Nephron progenitor cell (in vitro differentiated cells): ENCODE results near the gene DRAXIN.

ENCODE experiments used
- DNase-seq: peaks from one replicate; pipeline ENCODE4 v3.0.0; 2021
- H3K27ac Mint-ChIP-seq: 2 replicates; pipeline ENCODE4 v1.8.0; 2021; ENCODE audit warnings: mild to moderate bottlenecking, moderate library complexity, mixed read lengths
- H3K27me3 Mint-ChIP-seq: 2 replicates; pipeline ENCODE4 v1.8.0; 2021; ENCODE audit warnings: mild to moderate bottlenecking, low read depth, mixed read lengths; ENCODE audit not compliant: poor library complexity
- H3K36me3 Mint-ChIP-seq: 2 replicates; pipeline ENCODE4 v1.8.0; 2021; ENCODE audit warnings: low read depth, mixed read lengths
- H3K4me1 Mint-ChIP-seq: 2 replicates; pipeline ENCODE4 v1.8.0; 2021; ENCODE audit warnings: mixed read lengths
- H3K4me3 Mint-ChIP-seq: 2 replicates; pipeline ENCODE4 v1.8.0; 2021; ENCODE audit warnings: mild to moderate bottlenecking, moderate library complexity, mixed read lengths
- H3K9me3 Mint-ChIP-seq: 2 replicates; pipeline ENCODE4 v1.8.0; 2021; ENCODE audit warnings: mild to moderate bottlenecking, moderate library complexity, mixed read lengths
- TF ChIP-seq, protein P1 (sequence below): fragments of 200-600 bp; sonication (generic); IDR thresholded peaks from 2 replicates; pipeline ENCODE4 v1.5.0; 2021; ENCODE audit warnings: antibody characterized with exemption

DRAXIN gene

GRCh38 chr1:11682799-11683198 lies 8.7 kb upstream of the DRAXIN start:
- H3K36me3 Mint-ChIP-seq = peaks cover 5% of the 10 kb centered on the region
- H3K27me3 Mint-ChIP-seq = peaks cover 10% of the 10 kb centered on the region
- TF ChIP-seq, protein P1, sequence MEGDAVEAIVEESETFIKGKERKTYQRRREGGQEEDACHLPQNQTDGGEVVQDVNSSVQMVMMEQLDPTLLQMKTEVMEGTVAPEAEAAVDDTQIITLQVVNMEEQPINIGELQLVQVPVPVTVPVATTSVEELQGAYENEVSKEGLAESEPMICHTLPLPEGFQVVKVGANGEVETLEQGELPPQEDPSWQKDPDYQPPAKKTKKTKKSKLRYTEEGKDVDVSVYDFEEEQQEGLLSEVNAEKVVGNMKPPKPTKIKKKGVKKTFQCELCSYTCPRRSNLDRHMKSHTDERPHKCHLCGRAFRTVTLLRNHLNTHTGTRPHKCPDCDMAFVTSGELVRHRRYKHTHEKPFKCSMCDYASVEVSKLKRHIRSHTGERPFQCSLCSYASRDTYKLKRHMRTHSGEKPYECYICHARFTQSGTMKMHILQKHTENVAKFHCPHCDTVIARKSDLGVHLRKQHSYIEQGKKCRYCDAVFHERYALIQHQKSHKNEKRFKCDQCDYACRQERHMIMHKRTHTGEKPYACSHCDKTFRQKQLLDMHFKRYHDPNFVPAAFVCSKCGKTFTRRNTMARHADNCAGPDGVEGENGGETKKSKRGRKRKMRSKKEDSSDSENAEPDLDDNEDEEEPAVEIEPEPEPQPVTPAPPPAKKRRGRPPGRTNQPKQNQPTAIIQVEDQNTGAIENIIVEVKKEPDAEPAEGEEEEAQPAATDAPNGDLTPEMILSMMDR = no peak
- DNase-seq = no peak
- no peaks in the 10 kb centered on the region for H3K9me3 Mint-ChIP-seq
- H3K4me1 Mint-ChIP-seq = peaks cover 46% of the 10 kb centered on the region
- H3K27ac Mint-ChIP-seq = no peak overlapping the region
- H3K4me3 Mint-ChIP-seq = peak overlapping the region; percentile 32

DNA sequence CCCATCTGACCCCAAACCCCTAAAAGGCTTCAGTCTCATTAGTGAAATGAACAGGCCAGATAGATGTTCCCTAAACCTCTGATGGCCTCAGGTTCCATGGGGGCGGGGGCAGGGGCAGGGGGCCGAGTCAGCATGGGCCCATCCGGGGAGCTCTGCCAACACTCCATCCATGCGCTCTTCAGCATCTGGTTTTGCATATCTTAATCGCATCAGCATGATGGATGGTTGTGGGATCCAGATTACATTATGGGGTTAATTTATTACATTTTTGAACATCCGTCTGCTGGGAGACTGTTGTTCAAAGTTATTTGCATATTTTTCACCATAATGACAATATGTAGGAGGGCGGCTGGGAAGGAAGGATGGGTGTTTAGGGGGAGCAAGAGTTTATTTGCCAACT lies 7.4 kb upstream of the DRAXIN start:
- Mint-ChIP-seq H3K4me3 (no peak overlapping the region), H3K36me3 (no peaks in the 10 kb centered on the region), H3K4me1 (peaks cover 55% of the 10 kb centered on the region), H3K27me3 (peaks cover 13% of the 10 kb centered on the region), H3K27ac (no peak overlapping the region), H3K9me3 (no peaks in the 10 kb centered on the region)
- no peak for DNase-seq
- TF ChIP-seq, protein P1 = no peak

- Mint-ChIP-seq H3K27ac (no peak overlapping the region), H3K27me3 (peaks cover 9% of the 10 kb centered on the region)
Observed at GRCh38 chr1:11685210-11685752, 6.2 kb upstream of the DRAXIN start.

GRCh38 chr1:11688506-11688905 lies 3.0 kb upstream of the DRAXIN start:
- Mint-ChIP-seq H3K36me3 (no peaks in the 10 kb centered on the region), H3K4me1 (peaks cover 59% of the 10 kb centered on the region), H3K27ac (no peak overlapping the region), H3K4me3 (no peak overlapping the region), H3K27me3 (peaks cover 26% of the 10 kb centered on the region), H3K9me3 (no peaks in the 10 kb centered on the region)
- DNase-seq = no peak
- TF ChIP-seq, protein P1 = no peak

More at GRCh38 chr1:11685210-11685752, 6.2 kb upstream of the DRAXIN start:
- Mint-ChIP-seq H3K4me3 (no peak overlapping the region), H3K36me3 (no peaks in the 10 kb centered on the region), H3K9me3 (no peaks in the 10 kb centered on the region), H3K4me1 (peaks cover 64% of the 10 kb centered on the region)
- no peak for DNase-seq
- TF ChIP-seq, protein P1 = no peak

- Mint-ChIP-seq H3K36me3 (no peaks in the 10 kb centered on the region), H3K27ac (peak overlapping the region; percentile 98), H3K4me1 (peaks cover 50% of the 10 kb centered on the region), H3K4me3 (peak overlapping the region; percentile 94), H3K9me3 (no peaks in the 10 kb centered on the region), H3K27me3 (peaks cover 36% of the 10 kb centered on the region)
- DNase-seq = peak; percentile 87
- TF ChIP-seq, protein P1 = no peak
Observed at GRCh38 chr1:11690397-11691301, 861 bp upstream of the DRAXIN start.
